Prostate gland (tissue), 2 donors: ENCODE data around the gene KLHL12.

ENCODE experiments used
- CTCF ChIP-seq, 4 experiments: fragments of 200-600 bp in 2 of 4; fragments of 450-650 bp in 2 of 4; sonication (generic) in 2 of 4; IDR thresholded peaks; 1 replicate in 3 of 4; 2 replicates in 1 of 4; pipeline ENCODE4 v1.5.1; 2016 to 2019; ENCODE audit warnings: antibody characterized with exemption in 4 of 4, mild to moderate bottlenecking in 2 of 4, moderate library complexity in 2 of 4
- POLR2AphosphoS5 ChIP-seq: sonication (generic); formaldehyde crosslinking; IDR thresholded peaks from one replicate; pipeline ENCODE4 v1.6.1; 2017; ENCODE audit warnings: antibody characterized with exemption

- TF ChIP-seq CTCF (IDR thresholded peaks at IDR 0.05), result no peak
- no peak for TF ChIP-seq POLR2AphosphoS5
Measured at GRCh38 chr1:202923533-202923932, 3.5 kb downstream of the KLHL12 start.
